Left ventricle myocardium superior (tissue), 1 donor: ENCODE results near the gene C13orf42. TPM values are rescaled to one million over a fixed set of nuclear protein-coding genes. Genes with fewer than 3 reads are reported as not detected.

Experiments
- ATAC-seq: fragments of 200-7000 bp; cut with Tn5 transposase; one replicate; pipeline ENCODE4 v1.9.1; 2020; ENCODE audit warnings: mild to moderate bottlenecking, moderate library complexity
- DNase-seq: peaks from one replicate; pipeline ENCODE4 v3.0.0-alpha.2; 2020
- intact Hi-C: fragments of 100-400 bp; cut with micrococcal nuclease; formaldehyde crosslinking; loops from one replicate; pipeline ENCODE4 v1.11.0; 2022
- total RNA-seq: library from RNA; stranded (reverse); fragmentation: NEBNext Ultra II Directional; extraction: Animal tissue kit (Norgen Biotek cat#: 25700); gene quantifications from one replicate; pipeline ENCODE4 v1.2.1, GENCODE V29; 2021
- donor health status: DM: no; HTN: yes; CAD: no; lungs with severe emphysema.

The C13orf42 gene
- total RNA-seq, 1 donor from 2014 or later, result not detected

DNA sequence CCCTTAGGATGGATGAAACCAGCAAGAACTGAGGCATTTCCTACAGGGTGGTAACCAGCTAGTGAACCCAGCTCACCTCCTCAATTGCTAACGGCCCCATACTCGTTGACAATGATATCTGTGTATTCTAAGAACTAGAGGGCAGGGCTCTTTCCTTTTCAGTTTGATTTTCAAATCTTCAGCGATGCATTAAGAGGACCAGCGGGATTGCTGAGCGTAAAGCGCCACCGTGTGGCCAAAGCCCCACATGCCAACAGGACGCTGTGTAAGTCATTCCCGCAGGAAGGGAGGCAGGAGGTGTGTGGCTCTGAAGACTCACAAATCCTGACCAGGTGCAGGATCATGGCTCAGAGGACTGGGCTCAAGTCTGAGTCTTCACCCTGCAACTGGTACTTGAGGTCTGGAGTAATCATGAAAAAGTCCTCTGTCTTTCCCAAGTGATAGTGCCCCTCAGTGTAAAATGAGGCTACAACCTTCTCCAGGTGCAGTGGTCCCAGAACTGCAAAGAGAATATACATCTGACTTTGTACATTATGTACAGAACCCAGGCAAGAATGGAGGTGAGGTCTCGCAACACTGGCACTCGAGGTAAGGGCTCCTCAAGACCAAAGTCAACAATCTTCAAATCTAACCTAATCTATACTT lies 40.9 kb downstream of the C13orf42 start:
- DNase-seq (peak; percentile 89), ATAC-seq (peak; percentile 86)
- intact Hi-C loops, result no loop called here

DNA sequence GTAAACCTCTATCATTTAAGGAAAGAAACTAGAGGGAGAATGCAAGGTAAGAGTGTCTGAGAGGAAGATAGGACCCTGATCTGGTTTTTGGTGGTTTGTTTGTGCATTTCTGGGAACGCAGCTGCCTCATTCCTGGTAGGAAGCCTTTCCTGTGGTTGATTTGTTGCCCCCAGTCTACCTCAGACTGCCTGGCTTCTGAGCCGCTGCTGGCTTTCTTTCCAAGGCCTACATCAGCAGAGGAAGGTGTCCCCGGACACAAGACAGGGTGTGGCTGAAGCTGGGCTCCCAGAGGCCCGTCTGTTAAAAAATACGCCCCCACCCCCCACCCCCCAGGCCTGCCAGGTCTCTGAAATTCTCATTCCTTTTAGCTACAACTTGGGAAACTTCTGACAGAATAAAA lies 42.6 kb downstream of the C13orf42 start:
- DNase-seq (peak; percentile 47), ATAC-seq (peak; percentile 55)
- intact Hi-C loops, result no loop called here

DNA sequence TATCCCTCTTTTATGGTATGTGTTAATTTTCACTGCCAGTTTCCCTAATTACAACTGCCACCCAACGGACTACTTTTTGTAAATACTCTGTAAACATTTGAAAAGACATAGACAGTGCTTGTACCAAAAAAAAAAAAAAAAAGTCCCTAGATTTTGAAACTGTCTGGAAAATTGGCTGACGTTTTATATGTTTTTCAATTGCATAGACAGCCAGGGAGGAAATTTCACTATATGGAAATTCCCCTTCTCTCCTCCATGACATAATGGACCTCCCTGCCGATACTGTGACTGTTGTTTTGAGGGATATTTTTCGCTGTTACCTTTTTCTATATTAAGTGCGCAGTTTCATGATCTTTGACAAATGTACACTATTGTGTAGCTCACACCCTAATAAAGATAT lies 43.4 kb downstream of the C13orf42 start:
- no peak for DNase-seq
- intact Hi-C loops, result no loop called here

DNA sequence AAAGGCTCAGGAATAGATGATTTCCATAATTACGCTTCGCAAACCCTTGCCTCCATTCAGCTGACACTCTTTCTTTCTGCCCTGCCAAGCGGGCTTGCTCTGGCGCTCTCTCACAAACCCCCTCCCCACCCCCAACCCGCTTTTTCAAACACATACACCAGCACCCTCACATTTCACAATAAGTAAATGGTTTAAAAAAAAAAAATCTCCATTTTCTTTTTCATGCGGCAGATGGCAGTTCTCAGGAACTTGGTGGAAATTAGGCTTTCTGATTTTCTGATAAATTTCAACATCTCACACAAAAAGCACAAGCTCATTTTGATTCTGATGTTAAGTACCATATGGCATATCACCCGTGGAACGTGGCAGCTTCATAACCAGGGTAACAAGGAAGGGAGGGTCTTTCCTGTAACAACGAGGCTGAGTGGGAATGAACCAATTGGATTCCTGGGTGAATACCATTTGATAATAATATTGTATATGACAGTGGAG lies 43.8 kb downstream of the C13orf42 start:
- DNase-seq (no peak), ATAC-seq (no peak)
- intact Hi-C loops, result no loop called here

More for the DNA sequence above, 43.4 kb downstream of the C13orf42 start:
- no peak for ATAC-seq

DNA sequence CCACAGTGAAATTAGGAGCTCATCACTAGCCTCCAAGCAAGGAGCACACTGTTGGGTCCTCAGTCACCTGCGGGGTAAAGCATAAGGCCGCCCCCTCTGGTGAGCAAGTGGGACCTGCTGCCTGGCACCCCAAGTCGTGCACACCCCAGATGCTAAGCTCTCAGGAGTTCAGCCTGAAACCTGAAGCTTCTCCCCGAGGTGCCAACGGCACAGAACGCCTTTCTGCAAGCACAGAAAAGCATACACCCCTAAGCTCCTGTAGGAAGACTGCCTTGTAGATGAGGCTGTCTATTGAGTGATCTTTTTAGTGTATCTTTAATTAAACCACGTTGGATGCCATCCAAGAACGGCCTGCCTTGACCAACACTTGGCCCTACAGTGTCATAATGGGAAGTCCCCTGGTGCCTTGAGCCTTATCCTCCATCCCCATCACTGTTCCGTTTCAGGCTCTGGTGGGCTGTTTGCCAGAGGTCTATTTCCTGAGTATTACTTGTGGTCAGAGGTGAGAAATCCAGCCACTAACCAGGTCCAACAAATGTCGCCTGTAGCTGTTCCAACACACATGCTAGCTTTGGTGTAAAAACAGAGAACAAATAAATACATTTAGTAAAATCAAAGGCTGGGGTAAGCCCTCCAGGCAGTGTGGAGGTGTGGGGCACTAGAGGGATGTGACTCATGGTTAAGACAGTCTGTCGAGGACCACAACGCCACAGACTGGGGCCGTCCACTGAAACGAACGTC lies 44.8 kb downstream of the C13orf42 start:
- ATAC-seq (peak; percentile 57), DNase-seq (no peak)
- intact Hi-C loops, result no loop called here

DNA sequence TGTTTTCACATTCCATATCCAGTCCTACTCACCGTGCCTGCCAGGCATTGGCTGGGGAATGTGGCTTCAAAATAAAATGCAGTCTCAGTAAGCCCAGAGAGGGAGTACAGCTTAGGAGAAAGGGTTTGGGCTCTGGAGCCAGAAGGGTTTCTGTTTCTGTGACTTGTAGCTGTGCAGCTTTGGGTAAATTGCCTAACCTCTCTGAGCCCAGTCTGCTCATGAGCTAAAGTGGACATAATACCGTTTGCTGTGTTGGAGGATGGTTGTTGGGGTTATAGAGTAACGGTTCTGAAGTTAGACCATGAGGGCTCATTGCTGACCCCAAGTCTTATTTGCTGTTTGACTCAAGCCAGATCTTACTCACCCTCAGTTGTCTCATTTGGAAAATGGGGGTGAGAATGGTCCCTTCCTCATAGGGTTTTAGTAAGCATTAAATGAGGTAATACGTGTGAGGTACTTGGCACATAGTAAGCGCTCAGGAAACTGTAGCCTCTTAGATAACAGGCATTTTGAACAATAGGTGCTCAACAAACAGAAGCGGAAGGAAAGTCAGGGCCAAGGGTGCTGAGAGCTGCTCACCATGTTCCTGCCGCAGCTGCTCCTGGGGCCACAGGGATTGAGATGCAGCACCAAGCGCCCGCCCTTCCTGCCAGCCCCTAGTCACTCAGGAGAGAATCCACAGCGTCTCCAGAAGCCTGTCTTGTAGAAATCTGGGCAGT lies 45.5 kb downstream of the C13orf42 start:
- DNase-seq, result peak; percentile 38
- intact Hi-C loops, result no loop called here

DNA sequence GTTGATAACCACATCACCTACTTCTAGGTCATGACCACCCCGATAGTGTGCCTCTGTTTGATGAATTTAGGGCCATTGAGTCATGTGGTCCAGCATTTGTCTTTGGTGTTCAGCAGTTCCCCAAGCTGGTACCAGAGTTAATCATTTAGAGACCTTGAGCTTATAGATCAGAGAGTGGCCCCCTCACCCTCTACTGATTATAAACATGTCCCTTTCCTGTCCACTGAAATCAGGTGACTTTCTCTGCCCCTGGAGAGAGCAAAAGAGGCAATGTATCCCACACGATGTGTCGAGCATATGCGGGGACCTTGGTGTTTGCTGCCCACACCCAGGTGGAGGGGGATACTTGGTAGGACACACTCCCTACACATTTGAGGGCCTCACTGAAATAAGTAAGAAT lies 46.3 kb downstream of the C13orf42 start:
- intact Hi-C loops, result no loop called here
- no peak for ATAC-seq
- DNase-seq, result no peak

More for the DNA sequence above, 45.5 kb downstream of the C13orf42 start:
- ATAC-seq, result peak; percentile 40

DNA sequence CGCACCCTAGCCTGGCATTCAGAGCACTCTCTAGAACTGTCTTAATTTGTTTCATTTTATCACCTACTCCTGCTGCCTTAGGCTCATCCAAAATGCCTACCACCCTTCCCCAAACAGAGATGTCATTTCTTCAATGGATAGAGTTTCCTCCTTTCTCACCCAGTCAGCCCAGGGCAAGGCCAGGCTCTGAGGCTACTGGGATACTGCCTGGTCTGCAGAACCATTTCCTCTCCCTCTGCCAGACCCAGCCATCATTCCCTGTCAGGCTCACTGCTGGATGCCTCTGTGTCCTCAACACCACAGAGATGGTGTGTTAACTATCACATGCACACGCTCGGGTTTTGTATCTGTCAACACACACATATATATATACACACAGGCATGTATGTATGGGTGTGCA lies 47.2 kb downstream of the C13orf42 start:
- DNase-seq, result no peak
- intact Hi-C loops, result no loop called here
- ATAC-seq, result no peak

DNA sequence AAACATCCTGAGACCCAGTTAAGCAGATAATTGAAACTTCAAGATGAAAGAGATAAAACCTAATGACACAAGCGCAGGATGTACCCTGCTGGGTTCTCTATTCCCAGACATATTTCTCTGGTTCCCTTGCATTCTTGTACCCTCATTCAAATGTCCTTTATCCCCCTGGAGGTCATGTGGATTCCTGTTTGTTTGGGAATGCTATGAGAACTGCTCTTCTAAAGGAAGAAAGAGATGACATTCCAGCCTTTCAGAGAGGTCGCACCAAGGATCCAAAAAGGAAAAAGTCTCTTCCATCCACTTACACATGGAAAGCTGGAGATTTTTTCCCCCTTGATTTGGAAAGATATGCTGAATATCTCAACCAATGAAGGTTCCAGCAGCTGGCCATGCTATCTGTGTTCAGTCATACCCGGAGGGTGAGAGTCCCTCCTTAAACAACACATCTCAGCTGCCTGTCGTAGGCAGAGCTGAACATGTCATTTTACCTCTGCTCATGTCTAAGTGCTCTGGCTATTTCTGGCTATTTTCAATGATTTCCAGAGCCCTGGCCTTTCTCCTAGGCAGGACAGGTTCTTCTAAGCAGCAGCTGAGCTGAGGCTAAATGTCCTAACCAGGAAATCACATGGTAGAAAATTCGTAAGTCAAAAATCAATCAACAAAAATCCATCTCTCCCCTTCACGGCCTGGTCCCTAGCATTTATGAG lies 52.5 kb downstream of the C13orf42 start:
- DNase-seq, result no peak
- ATAC-seq, result no peak
- intact Hi-C loops, result no loop called here

DNA sequence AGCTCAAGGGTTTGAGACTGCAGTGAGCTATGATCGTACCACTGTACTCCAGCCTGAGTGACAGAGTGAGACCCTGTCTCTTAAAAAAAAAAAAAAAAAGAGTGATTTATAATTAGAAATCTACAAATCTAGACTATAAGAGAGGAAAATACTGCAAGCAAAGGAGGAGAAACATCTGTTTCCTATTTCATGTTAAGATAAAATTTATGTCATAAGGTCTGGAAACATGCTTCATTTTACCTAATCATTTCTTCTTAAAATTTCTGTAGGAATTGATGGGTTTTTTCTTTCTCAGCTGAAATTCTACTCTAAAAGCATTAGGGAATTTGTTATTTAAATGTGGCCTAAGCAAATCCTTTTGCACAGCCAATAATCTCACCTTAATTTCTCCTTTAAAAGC lies 53.2 kb downstream of the C13orf42 start:
- ATAC-seq, result no peak
- DNase-seq, result no peak
- intact Hi-C loops, result no loop called here

DNA sequence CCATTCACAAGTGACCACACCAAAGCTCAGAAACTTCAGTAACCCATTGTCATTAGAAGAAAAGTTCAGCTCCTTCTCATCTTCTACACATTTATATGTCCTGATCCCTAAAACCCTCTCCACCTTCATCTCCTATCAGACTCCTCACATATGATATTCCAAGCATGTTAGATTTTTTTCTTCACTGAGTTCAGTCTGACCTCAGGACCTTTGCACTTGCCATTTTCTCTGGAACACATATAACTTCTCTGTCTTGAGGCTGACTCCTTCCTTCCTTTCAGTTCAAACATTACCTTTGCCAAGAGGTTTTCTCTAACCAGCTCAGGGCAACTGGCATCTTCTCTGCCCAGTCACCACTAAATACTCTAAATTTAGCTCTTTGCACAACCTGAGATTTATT lies 54.1 kb downstream of the C13orf42 start:
- intact Hi-C loops, result no loop called here
- ATAC-seq, result no peak
- DNase-seq, result no peak

DNA sequence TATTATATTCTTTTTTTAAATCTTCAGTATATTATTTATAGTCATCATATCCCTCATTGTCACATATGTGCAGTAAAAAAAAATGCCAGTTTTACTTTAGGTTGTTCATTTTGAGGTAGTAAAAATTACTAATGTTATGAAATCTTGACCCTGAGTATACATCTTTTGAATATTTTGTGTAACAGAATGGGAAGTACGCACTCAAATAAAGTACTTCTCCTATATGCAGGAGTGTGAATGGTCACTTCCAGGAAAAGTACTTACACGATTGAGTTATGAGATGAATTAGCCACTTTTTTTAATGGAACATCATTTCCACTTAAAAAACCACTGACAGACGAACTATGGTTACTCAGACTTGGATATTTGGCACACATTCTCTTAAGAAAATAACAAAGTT lies 58.5 kb downstream of the C13orf42 start:
- ATAC-seq, result no peak
- no peak for DNase-seq
- intact Hi-C loops, result no loop called here

DNA sequence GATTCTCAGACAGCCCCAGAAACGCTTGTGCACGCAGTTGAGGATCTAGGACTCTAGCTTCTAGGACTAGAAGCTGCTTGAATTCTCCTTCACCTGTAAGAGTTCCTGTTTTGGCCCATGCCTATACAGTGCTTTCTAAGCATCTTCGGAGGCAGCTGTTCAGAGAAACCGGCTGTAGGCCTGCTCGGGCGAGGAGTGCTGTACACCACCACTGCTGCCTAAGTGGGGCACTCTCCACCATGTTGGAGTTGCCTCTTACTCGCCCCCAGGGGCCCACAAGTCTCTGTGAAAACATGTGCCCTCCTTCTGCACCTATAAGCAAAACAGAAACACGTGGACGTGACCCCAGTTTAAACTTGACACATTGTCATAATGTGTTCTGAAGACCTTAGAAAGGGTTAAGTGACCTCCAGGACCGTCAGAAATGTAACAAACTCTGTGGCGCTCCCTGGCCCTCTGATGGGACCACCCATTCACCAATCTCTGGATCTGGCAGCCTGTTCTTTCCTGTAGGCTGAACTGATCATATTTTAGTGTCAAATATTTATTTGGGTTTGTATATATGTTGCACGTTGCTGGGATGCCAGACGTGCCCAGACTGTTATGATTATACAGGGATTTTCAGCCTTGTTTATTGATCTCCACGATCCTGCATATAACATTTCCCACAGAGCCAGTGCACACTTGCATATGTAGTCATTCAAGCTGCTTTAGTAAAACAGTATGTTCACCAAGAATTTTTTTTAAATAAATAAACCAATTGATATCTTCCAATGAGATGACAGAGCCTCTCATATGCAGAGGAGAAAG lies 60.8 kb downstream of the C13orf42 start:
- DNase-seq (no peak), ATAC-seq (no peak)
- intact Hi-C loops, result no loop called here

DNA sequence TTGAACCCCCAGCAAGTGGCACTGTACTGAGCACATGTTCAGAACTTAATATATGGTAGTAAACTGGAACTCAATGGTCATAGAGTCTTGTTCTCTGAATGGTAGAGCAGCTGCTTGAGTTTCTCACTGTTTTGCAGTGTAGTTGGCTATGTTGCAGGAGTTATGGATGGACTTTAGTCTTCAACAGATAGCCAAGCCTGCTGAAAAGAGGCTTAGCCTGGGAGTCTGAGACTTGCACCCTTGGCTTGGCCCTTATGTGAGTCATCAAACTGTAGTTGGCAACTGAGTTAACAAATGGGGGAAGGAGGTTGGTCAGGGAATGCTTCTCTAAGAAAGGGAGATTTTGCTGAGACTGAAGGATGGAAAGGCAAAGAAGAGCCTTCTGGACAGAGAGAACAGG lies 62.5 kb downstream of the C13orf42 start:
- intact Hi-C loops, result no loop called here
- DNase-seq, result no peak
- no peak for ATAC-seq

DNA sequence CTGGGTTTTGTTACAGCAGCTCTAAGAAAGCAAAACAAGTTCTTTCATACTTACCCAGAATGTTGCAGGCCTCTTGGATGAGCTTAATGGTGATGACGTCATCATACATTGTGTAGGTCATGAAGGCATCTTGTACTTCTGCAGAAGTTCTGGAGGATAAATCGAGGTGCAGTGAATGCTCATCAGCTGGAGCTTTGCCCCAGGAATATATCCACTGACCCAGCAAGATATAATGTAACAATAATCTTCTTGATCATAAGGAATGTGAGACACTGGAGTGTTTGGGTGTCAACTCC lies 63.0 kb downstream of the C13orf42 start:
- no peak for DNase-seq

DNA sequence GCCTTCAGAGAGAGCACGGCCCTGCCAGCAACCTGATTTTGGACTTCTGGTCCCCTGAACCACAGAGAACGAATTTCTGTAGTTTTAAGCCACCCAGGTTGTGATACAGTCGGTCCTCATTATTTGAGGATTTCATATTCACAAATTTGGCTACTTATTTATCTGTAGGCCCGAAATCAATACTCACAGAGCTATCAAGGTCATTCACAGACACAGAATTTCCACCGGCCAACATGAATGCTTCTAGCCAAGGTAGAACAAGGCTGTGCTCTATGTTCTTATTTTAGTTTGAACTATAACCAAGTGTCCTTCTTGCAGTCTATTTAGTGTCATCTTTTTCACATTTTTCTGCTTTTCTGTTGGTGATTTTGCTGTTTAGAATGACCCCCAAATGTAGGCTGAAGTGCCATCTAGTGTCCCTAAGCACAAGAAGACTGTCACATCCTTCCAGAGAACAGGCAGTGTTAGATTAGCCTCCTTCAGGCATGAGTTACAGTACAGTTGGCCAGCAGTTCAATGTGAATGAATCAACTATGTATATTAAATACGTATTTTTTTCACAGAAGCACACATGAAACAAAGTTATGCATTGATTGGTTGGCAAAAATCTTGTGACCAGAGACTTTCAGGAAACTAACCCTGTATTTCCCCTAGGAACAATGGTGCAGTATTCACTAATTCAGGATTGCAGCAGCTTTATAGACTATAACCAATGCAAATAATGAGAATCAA lies 63.5 kb downstream of the C13orf42 start:
- DNase-seq (no peak), ATAC-seq (no peak)
- intact Hi-C loops, result no loop called here

More for the DNA sequence above, 63.0 kb downstream of the C13orf42 start:
- intact Hi-C loops, result no loop called here
- no peak for ATAC-seq

DNA sequence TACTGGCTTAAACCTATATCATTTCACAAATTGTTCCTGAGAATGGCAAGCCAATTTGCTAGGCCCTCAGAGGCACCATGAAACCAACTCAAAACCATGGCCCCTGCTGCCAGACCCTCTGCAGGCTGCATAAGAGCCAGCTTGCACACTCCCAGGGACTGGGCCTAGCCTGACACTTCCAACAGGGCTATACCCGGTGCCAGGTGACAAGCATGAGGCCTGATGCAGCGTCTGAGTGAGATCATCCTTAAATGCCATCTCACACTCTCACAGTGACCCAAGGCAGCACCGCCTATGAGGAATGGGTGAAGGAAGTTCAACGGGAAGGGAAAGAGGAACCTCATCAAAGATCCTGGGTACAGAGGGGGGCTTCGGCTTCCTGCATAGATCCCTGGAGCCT lies 65.6 kb downstream of the C13orf42 start:
- DNase-seq, result no peak
- ATAC-seq, result no peak
- intact Hi-C loops, result no loop called here

DNA sequence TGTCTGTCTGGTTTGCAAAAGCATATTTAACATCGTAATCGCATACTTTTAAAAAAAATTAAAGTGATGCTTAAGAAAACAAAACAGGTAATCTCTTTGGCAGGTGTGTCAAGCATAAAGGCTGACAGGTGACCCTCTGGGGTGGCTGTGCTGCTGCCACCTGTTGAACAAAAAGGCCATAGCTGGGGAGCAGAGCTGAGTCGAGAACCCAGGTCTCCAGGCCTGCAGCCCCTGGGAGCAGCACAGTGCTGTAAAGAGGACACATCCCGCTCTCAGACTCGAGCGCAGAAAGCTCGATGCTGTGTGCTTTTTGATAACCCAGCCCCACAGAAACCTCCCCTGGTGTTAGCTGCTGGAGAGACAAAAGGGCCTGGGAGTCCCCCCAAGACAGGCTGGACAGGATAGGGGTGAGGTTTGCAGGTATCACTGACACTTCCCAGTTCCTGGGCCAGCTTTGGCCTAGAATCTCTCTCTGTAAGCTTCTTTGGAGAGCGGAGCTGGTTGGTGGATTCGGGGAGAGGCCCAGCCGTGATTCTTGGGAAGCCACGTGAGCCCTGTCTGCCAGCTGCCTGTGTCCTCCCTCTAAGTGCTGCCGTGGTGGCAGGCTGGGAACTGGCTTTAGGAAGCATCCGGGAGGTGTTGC lies 66.9 kb downstream of the C13orf42 start:
- intact Hi-C loops, result no loop called here
- ATAC-seq, result no peak
- DNase-seq, result no peak
